Stimulated activated CD4-positive, alpha-beta T cell treated with anti-CD3 and anti-CD28 coated beads, Interleukin-4, amount 100 ng/mL, for 48 hours (primary cell): ENCODE measurements around the gene DOCK10.

ENCODE experiments used
- DNase-seq, 2 donors: peaks; one replicate each; pipeline ENCODE4 v3.0.0-alpha.2; 2020; ENCODE audit warnings: low read depth in 2 of 2

The DOCK10 gene

GRCh38 chr2:224976629-224977525 is 65.4 kb downstream of the DOCK10 start:
- DNase-seq: no peak

GRCh38 chr2:224975761-224976160 is 66.5 kb downstream of the DOCK10 start:
- no peak for DNase-seq

GRCh38 chr2:224973112-224974016 is 68.9 kb downstream of the DOCK10 start:
- DNase-seq: no peak

GRCh38 chr2:224971214-224971613 is 71.1 kb downstream of the DOCK10 start:
- no peak for DNase-seq

GRCh38 chr2:224970311-224970710 is 72.0 kb downstream of the DOCK10 start:
- no peak for DNase-seq

GRCh38 chr2:224969633-224970260 is 72.5 kb downstream of the DOCK10 start:
- DNase-seq: no peak

GRCh38 chr2:224969095-224969494 is 73.2 kb downstream of the DOCK10 start:
- DNase-seq: no peak

GRCh38 chr2:224968051-224968450 is 74.2 kb downstream of the DOCK10 start:
- DNase-seq: no peak

- no peak for DNase-seq
Measured at GRCh38 chr2:224966613-224967012, 75.7 kb downstream of the DOCK10 start.

GRCh38 chr2:224959556-224959955 is 82.7 kb downstream of the DOCK10 start:
- DNase-seq: no peak

GRCh38 chr2:224958873-224959272 is 83.4 kb downstream of the DOCK10 start:
- DNase-seq: no peak

- DNase-seq: no peak
Measured at GRCh38 chr2:224958462-224958857, 83.8 kb downstream of the DOCK10 start.

- no peak for DNase-seq
Measured at GRCh38 chr2:224957540-224958461, 84.5 kb downstream of the DOCK10 start.

GRCh38 chr2:224956706-224957105 is 85.6 kb downstream of the DOCK10 start:
- DNase-seq: no peak

GRCh38 chr2:224954980-224955379 is 87.3 kb downstream of the DOCK10 start:
- no peak for DNase-seq

GRCh38 chr2:224952936-224953657 is 89.2 kb downstream of the DOCK10 start:
- DNase-seq: no peak

- DNase-seq: peak in 1 of 2 donors; percentile 43
Measured at GRCh38 chr2:224951723-224952481, 90.4 kb downstream of the DOCK10 start.

GRCh38 chr2:224948859-224949258 is 93.4 kb downstream of the DOCK10 start:
- no peak for DNase-seq

GRCh38 chr2:224948005-224948404 is 94.3 kb downstream of the DOCK10 start:
- DNase-seq: no peak

GRCh38 chr2:224947566-224947965 is 94.7 kb downstream of the DOCK10 start:
- no peak for DNase-seq
